HTR-8/SVneo (cell line): ENCODE results near the gene CAMTA1.

Experiments
- DNase-seq: peaks from one replicate; pipeline ENCODE4 v3.0.0; 2011; ENCODE audit warnings: low spot score, mixed read lengths; ENCODE audit not compliant: insufficient read length
- FAIRE-seq: peaks from 2 replicates; lab custom pipeline; 2011; peaks lifted over from hg19 to GRCh38; lab: Jason Lieb, UNC

The CAMTA1 gene

GRCh38 chr1:6989212-6990159 lies 204.2 kb downstream of the CAMTA1 start:
- FAIRE-seq (no peak), DNase-seq (no peak)

DNA sequence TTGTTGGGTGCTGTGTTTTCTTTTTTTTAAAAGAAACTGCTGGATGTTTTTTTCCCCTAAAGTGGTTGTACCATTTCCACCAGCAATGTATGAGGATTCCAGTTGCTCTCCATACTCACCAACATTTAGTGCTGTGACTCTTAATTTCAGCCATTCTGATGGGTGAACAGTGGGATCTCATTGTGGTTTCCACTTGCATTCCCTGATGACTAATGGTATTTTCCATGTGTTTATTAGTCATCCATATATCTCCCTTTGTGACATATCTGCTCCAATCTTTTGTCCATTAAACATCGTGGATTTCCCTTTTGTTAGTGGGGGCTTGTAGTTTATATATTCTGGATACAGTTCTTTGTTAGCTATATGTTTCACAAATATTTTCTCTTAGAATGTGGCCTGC lies 206.0 kb downstream of the CAMTA1 start:
- FAIRE-seq = peak; percentile 67
- peak; percentile 67 for DNase-seq

GRCh38 chr1:6995789-6996188 lies 210.5 kb downstream of the CAMTA1 start:
- FAIRE-seq (no peak), DNase-seq (no peak)

- FAIRE-seq = no peak
- DNase-seq = no peak
Measured at GRCh38 chr1:6996371-6996770, 211.1 kb downstream of the CAMTA1 start.

DNA sequence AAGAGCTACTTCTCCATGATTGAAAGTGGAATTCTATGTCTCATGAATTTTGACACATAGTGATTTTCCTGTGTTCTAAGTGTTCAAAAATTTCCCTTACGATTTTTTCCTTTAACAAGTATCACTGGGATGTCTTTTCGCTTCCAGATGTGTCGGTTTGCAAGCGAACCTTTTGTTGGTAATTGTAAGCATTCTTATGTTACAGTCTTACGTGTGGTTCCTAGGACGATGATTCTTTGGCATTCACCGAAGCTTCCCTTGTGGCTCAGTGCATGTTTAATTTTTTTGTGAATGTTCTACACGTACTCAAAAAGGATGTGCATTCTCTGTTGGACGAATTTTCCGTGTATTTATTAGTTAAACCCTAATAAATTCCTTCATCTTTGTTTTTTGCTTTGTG lies 211.6 kb downstream of the CAMTA1 start:
- no peak for DNase-seq
- no peak for FAIRE-seq

- FAIRE-seq = no peak
Measured at GRCh38 chr1:6998267-6998666, 213.0 kb downstream of the CAMTA1 start.

DNA sequence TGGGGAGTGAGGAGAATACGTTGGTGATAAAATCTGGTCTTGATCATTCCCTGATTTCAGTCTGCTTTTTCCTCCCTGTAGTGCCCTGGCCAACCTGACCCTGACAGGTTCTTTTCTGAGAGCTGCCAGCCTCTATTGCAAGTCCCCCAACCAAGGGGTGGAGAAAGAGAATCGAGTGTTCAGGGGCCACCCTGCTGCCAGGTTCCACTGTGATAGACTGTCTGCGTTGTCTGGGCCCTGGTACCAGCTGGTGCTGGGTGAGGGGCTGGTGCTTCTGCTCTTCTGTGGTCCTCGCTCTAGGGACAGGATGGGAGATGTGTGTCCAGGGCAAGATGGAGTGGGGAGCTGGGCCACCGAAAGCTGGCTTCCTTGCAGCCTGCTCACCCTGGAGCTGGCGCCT lies 214.6 kb downstream of the CAMTA1 start:
- DNase-seq = no peak
- no peak for FAIRE-seq

More at GRCh38 chr1:6998267-6998666, 213.0 kb downstream of the CAMTA1 start:
- DNase-seq = no peak

GRCh38 chr1:7000720-7001119 lies 215.5 kb downstream of the CAMTA1 start:
- no peak for FAIRE-seq

DNA sequence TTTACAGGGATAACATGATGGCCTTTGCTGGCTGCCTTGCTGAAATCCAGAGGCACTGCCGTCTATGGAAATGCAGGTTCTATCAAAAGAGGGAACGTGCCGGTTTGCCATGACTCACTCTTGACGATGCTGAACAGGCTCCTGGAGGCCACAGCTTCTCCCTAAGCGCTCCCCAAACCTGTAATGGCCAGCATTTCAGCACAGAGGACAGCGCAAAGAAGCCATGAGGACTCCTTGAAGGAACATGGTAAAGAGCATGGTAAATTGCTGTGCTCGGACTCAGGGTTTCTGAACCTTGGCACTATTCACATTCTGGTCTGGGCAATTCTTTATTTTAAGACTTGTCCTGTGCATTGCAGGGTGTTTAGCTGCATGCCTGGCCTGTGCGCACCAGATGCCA lies 217.5 kb downstream of the CAMTA1 start:
- DNase-seq (no peak), FAIRE-seq (no peak)

More at GRCh38 chr1:7000720-7001119, 215.5 kb downstream of the CAMTA1 start:
- DNase-seq = no peak

DNA sequence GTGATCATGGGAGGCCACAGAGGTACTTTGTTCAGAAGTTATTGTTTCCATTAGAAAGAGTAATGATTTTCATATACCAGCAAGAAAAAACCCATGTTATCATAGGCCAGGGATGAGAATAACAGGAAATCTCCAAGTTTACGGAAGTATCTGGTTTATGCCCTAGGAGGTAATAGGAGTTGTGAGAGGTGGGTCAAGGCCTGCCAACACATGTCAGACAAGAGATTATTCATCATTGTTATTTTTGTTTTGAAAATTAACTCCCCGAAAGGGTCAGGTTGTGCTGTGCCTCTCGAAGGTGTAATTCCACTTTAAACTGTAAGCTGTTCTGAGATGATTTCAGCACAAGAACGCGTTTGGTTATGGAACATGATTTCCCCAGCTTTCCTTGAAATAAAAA lies 218.4 kb downstream of the CAMTA1 start:
- no peak for FAIRE-seq

GRCh38 chr1:7004181-7004580 lies 218.9 kb downstream of the CAMTA1 start:
- DNase-seq = no peak
- no peak for FAIRE-seq

More for the DNA sequence above, 218.4 kb downstream of the CAMTA1 start:
- no peak for DNase-seq

DNA sequence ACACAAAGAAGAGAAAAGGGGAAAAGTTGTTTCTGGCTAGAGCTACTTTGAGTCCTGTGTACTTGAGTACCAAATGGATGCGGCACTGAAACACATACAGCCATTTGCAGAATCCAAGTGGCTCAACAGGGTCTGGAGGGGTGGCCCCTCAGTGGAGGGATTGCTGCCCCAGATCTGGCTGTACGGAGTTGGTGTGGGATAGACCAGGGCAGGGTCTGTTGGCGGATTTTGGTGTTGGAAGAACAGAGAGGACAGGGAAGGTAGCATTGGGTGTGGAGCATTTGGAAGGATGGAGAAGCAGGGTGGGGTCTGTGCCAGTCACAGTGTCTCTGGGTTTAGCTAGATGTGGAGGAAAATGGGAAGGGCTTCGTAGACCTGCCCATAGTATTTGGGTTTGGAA lies 220.5 kb downstream of the CAMTA1 start:
- FAIRE-seq (no peak), DNase-seq (no peak)

DNA sequence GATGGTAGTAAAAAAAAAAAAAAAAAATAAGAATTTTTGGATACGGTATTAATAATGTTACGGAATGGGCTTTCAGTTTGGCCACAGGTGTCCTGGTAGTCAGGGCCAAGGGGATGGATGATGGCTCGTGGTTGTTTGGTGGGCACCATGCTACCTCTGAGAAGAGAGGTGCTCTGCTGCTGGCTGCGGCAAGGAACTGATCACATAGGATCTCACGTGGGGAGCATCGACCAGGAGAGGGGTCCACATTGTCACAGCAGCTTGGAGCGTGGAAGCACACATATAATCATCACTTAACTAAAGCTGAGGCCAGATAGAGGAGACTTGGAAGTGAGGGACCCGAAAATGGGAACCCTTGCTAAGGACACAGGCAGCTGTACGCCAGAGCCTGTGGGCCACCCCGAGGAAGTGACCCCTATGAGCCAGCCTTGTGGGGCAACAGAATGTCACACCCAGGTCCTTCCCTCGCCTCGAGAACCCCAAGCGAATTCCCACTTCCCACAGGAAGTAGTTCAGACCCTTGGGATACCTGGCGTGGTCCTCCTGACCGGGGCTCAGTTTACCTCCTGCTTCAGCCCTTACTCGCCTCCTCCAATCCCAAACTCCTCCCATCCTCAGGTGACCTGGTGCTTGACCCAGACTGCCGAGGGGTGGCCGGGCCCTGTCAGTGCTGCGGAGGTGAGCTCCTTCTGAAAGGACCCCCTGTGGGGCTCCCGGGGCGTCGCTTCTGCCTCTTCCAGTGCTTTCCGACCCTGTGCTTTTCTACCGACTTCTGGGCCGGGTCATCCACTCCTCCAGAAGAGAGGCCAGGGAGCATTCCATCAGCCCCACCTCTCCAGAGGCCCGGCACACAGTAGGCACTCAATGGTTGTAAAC lies 222.0 kb downstream of the CAMTA1 start:
- DNase-seq = no peak
- no peak for FAIRE-seq

GRCh38 chr1:7007902-7008301 lies 222.6 kb downstream of the CAMTA1 start:
- no peak for FAIRE-seq

DNA sequence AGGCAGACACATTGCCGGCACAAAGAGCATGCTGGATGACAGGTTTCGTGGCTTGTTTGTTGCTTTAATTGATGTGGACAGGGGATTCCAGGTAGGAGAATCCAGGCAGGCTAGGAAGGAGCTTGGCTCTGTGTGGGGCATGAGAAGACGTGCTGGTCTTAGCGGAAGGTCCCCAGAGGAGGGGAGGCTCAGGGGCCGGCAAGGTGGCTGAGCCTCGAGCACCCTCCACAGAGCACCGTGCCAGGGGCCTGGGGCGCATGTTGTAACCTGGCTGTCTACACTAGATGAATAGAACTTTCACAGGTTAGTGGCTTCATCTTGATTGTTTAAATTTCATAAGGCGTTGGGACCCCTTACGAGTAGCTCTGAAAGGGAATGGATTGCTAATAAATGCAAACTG lies 223.1 kb downstream of the CAMTA1 start:
- DNase-seq = no peak
- no peak for FAIRE-seq

More at GRCh38 chr1:7007902-7008301, 222.6 kb downstream of the CAMTA1 start:
- DNase-seq = no peak

- no peak for DNase-seq
- no peak for FAIRE-seq
Measured at GRCh38 chr1:7008975-7009740, 223.9 kb downstream of the CAMTA1 start.

DNA sequence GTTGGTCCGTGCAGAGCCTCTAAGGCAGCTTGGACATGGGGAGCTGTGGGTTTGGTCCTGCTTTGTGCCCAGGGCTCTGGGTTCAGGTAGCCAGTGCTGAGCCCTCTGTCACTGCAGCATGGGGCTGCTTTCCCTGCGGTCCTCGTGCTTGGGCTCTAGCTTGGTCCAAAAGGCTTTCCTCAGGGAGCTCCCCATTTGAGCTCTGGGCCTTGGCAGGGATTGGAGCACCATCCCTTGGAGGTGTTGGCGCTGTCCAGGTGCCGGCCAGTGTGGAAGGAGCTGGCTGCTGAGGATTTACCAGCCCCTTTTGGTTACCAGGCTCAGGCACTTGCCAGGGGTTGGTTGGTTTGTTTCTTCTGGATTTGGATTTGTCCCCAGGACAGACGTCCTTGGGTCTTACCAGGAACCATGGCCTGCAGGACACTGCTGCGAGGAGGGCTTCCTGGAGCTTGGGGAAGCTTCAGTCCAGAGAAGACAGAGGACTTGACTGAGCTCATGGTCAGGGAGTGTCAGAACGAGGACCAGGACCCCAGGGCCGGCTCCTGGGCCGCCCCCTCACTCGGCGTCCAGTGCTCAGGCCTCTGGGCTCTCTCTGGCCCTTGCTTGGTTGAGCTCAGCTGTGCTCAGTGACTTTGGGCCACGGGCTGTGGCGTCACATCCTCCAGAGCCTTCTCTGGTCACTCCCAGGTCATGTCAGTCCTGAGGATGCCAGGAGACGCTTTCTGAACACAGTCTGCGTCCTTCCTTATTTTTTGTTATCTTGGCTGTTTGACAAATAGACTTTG lies 224.7 kb downstream of the CAMTA1 start:
- no peak for DNase-seq
- FAIRE-seq = no peak

GRCh38 chr1:7010534-7011200 lies 225.4 kb downstream of the CAMTA1 start:
- DNase-seq = no peak
- FAIRE-seq = no peak

DNA sequence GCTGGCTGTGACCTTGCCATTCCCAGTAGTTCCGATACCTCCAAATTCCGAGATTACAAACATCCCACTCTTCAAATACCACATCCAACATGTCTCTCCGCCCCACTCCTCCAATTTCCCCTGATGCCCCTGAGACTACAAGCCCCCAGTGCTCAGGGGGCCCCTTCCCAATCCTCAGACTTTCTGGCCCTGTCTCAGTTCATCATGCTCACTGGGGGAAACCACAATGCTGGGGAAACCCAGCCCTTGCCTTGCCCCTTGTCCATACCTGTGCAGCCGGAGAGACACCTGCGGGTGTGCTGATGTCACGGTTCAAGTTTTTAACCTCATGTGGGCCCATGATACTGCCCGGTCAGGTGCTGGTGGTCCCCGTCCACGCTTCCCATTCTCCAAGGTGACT lies 226.6 kb downstream of the CAMTA1 start:
- DNase-seq = no peak
- no peak for FAIRE-seq
